Trophoblast cell (in vitro differentiated cells and primary cell): ENCODE measurements around the gene STKLD1. TPM values are rescaled to one million over a fixed set of nuclear protein-coding genes. Genes with fewer than 3 reads are reported as not detected.
"Not testable (repeated sequence)": the region's sequence is repeated elsewhere in the genome, so short reads cannot be mapped to it uniquely, and the experiment has no call there.

ENCODE experiments used
- DNase-seq, 2 donors: peaks; one replicate each; pipeline ENCODE4 v3.0.0-alpha.2; 2016
- H2AFZ ChIP-seq: 2 replicates; pipeline ENCODE4 v1.6.1; 2013; ENCODE audit warnings: low read length, moderate library complexity, mild to moderate bottlenecking; ENCODE audit not compliant: insufficient read depth, poor library complexity
- H2AK5ac ChIP-seq: 2 replicates; pipeline ENCODE4 v1.6.1; 2013; ENCODE audit warnings: mild to moderate bottlenecking, low read length
- H2BK120ac ChIP-seq: 2 replicates; pipeline ENCODE4 v1.6.1; 2013; ENCODE audit warnings: low read length, mild to moderate bottlenecking, moderate library complexity; ENCODE audit not compliant: insufficient read depth, poor library complexity
- H2BK12ac ChIP-seq: 2 replicates; pipeline ENCODE4 v1.6.1; 2013; ENCODE audit warnings: mild to moderate bottlenecking, low read length, moderate library complexity
- H2BK5ac ChIP-seq: 2 replicates; pipeline ENCODE4 v1.6.1; 2013; ENCODE audit warnings: low read length, low read depth, moderate library complexity, mild to moderate bottlenecking; ENCODE audit not compliant: poor library complexity
- H3K14ac ChIP-seq: 2 replicates; pipeline ENCODE4 v1.6.1; 2013; ENCODE audit warnings: mild to moderate bottlenecking, low read length
- H3K18ac ChIP-seq: 2 replicates; pipeline ENCODE4 v1.6.1; 2013; ENCODE audit warnings: mild to moderate bottlenecking, low read length
- H3K23ac ChIP-seq: 2 replicates; pipeline ENCODE4 v1.6.1; 2013; ENCODE audit warnings: low read length
- H3K27ac ChIP-seq: 2 replicates; pipeline ENCODE4 v1.5.1; 2013; ENCODE audit warnings: low read depth, mild to moderate bottlenecking, inconsistent platforms, low read length, moderate library complexity
- H3K27me3 ChIP-seq: 2 replicates; pipeline ENCODE4 v1.6.1; 2013; ENCODE audit warnings: inconsistent platforms, mild to moderate bottlenecking, low read length, moderate library complexity; ENCODE audit not compliant: insufficient read depth
- H3K36me3 ChIP-seq, 2 experiments: 1 replicate in 1 of 2; 2 replicates in 1 of 2; pipeline ENCODE4 v1.6.1; 2013; ENCODE audit warnings: low read length in 2 of 2, mild to moderate bottlenecking in 2 of 2, moderate library complexity in 1 of 2; ENCODE audit not compliant: insufficient read depth in 2 of 2, control insufficient read depth in 1 of 2
- H3K4ac ChIP-seq: 2 replicates; pipeline ENCODE4 v1.6.1; 2013; ENCODE audit warnings: low read depth, mild to moderate bottlenecking, low read length, moderate library complexity
- H3K4me1 ChIP-seq, 2 experiments: 1 replicate in 1 of 2; 2 replicates in 1 of 2; pipeline ENCODE4 v1.6.1; 2013; ENCODE audit warnings: low read length in 2 of 2, mild to moderate bottlenecking in 2 of 2, moderate library complexity in 1 of 2; ENCODE audit not compliant: insufficient read depth in 2 of 2, control insufficient read depth in 1 of 2
- H3K4me2 ChIP-seq: 2 replicates; pipeline ENCODE4 v1.6.1; 2013; ENCODE audit warnings: inconsistent platforms, mild to moderate bottlenecking, low read length, moderate library complexity
- H3K4me3 ChIP-seq: 2 replicates; pipeline ENCODE4 v1.5.1; 2013; ENCODE audit warnings: mild to moderate bottlenecking, low read depth, low read length, inconsistent platforms
- H3K79me1 ChIP-seq: one replicate; pipeline ENCODE4 v1.6.1; 2013; ENCODE audit warnings: low read length
- H3K79me2 ChIP-seq: 2 replicates; pipeline ENCODE4 v1.6.1; 2013; ENCODE audit warnings: low read length, mild to moderate bottlenecking; ENCODE audit not compliant: control insufficient read depth, insufficient read depth, poor library complexity
- H3K9ac ChIP-seq: 2 replicates; pipeline ENCODE4 v1.6.1; 2013; ENCODE audit warnings: mild to moderate bottlenecking, low read length
- H3K9me3 ChIP-seq: 2 replicates; pipeline ENCODE4 v1.6.1; 2013; ENCODE audit warnings: low read depth, mild to moderate bottlenecking, control low read depth, inconsistent platforms, low read length; ENCODE audit not compliant: insufficient read depth
- H4K12ac ChIP-seq: 2 replicates; pipeline ENCODE4 v1.6.1; 2013; ENCODE audit warnings: low read depth, mild to moderate bottlenecking, low read length, moderate library complexity
- H4K8ac ChIP-seq: 2 replicates; pipeline ENCODE4 v1.6.1; 2013; ENCODE audit warnings: low read depth, mild to moderate bottlenecking, low read length, moderate library complexity
- H4K91ac ChIP-seq: one replicate; pipeline ENCODE4 v1.6.1; 2013; ENCODE audit warnings: low read depth, mild to moderate bottlenecking, low read length, moderate library complexity
- WGBS: extraction: QIAGEN DNeasy Blood & Tissue Kit; methylation state at CpG from one replicate; pipeline ENCODE4 v1.1.7; 2013; ENCODE audit warnings: missing lambda C conversion rate; ENCODE audit not compliant: insufficient read length, insufficient coverage; ENCODE audit errors: extremely low coverage; 5-methylcytosine and 5-hydroxymethylcytosine counted together
- polyA plus RNA-seq: library from polyadenylated mRNA; stranded (reverse); fragments of 200-250 nt; gene quantifications from 2 replicates; pipeline ENCODE4 v1.2.3, GENCODE V29; 2013

The STKLD1 gene
- 0.18 and 0.79 TPM in 2 replicates for polyA plus RNA-seq

GRCh38 chr9:133375724-133376654, at the start of gene STKLD1, which contains the start of gene SURF4:
Gene STKLD1, plus strand, starts transcription at chr9:133376366. Its CDS starts 108 bp downstream, at chr9:133376474.
Gene SURF4, minus strand, starts transcription at chr9:133376060. Its CDS starts 91 bp downstream, at chr9:133375969.
- peaks cover 17% of the 10 kb centered on the region for H3K79me1 ChIP-seq
- H3K27ac ChIP-seq: peak within 1 kb of the TSS; percentile 96
- no CpG with 5 or more reads among the region's 120 CpGs for WGBS
- peaks cover 2 to 5% of the 10 kb centered on the region in 2 experiments for H3K4me1 ChIP-seq
- peak within 1 kb of the TSS; percentile 99 for H3K14ac ChIP-seq
- DNase-seq: peak; percentile 96 to 98
- peak within 1 kb of the TSS; percentile 97 for H3K4me3 ChIP-seq
- H4K12ac ChIP-seq: peak within 1 kb of the TSS; percentile 87
- H3K4me2 ChIP-seq: peak within 1 kb of the TSS; percentile 84
- H2AFZ ChIP-seq: peak within 1 kb of the TSS; percentile 98
- peak within 1 kb of the TSS; percentile 37 for H3K23ac ChIP-seq
- H2BK12ac ChIP-seq: no peak within 1 kb of the TSS
- H2BK5ac ChIP-seq: peak within 1 kb of the TSS; percentile 96
- H3K9me3 ChIP-seq: peaks cover 3% of the 10 kb centered on the region
- H3K9ac ChIP-seq: peak within 1 kb of the TSS; percentile 99
- H4K91ac ChIP-seq: peak within 1 kb of the TSS; percentile 99
- H4K8ac ChIP-seq: peak within 1 kb of the TSS; percentile 98
- H3K79me2 ChIP-seq: peaks cover 26% of the 10 kb centered on the region
- H3K36me3 ChIP-seq: peaks cover 21 to 22% of the 10 kb centered on the region in 2 experiments
- peak within 1 kb of the TSS; percentile 100 for H3K4ac ChIP-seq
- peak within 1 kb of the TSS; percentile 98 for H2BK120ac ChIP-seq
- peak within 1 kb of the TSS; percentile 99 for H3K18ac ChIP-seq
- peak within 1 kb of the TSS; percentile 92 for H2AK5ac ChIP-seq
- H3K27me3 ChIP-seq: no peaks in the 10 kb centered on the region

- H3K79me2 ChIP-seq, H3K4ac ChIP-seq, H3K27me3 ChIP-seq, H2BK5ac ChIP-seq, H4K12ac ChIP-seq, H2AFZ ChIP-seq, H2BK120ac ChIP-seq, H3K14ac ChIP-seq, H3K4me3 ChIP-seq, H4K91ac ChIP-seq, H3K4me1 ChIP-seq, H2BK12ac ChIP-seq, H2AK5ac ChIP-seq, DNase-seq, H3K27ac ChIP-seq, H4K8ac ChIP-seq, H3K9ac ChIP-seq, H3K79me1 ChIP-seq, H3K23ac ChIP-seq, H3K18ac ChIP-seq, H3K4me2 ChIP-seq: not testable (repeated sequence)
- Histone ChIP-seq H3K36me3 (peaks cover 11 to 14% of the 10 kb centered on the region in 2 experiments), H3K9me3 (peaks cover 16% of the 10 kb centered on the region)
- WGBS: no CpG with 5 or more reads among the region's 6 CpGs
Measured at GRCh38 chr9:133327021-133327420, 49.1 kb upstream of the STKLD1 start.

GRCh38 chr9:133327834-133328484, 48.2 kb upstream of the STKLD1 start:
- no peak for DNase-seq
- Histone ChIP-seq H3K14ac (no peak overlapping the region), H4K8ac (no peak overlapping the region), H4K12ac (no peak overlapping the region), H4K91ac (no peak overlapping the region), H2AK5ac (no peak overlapping the region), H3K4me2 (no peak overlapping the region), H3K18ac (no peak overlapping the region), H3K23ac (no peak overlapping the region), H3K79me1 (no peaks in the 10 kb centered on the region), H3K27ac (no peak overlapping the region), H2BK12ac (no peak overlapping the region), H3K9me3 (peaks cover 11% of the 10 kb centered on the region), H3K4me3 (no peak overlapping the region), H3K79me2 (no peaks in the 10 kb centered on the region), H2BK120ac (no peak overlapping the region), H3K4me1 (no peaks in the 10 kb centered on the region), H2BK5ac (no peak overlapping the region), H3K27me3 (no peaks in the 10 kb centered on the region), H3K36me3 (peaks cover 20 to 23% of the 10 kb centered on the region in 2 experiments), H3K9ac (no peak overlapping the region), H2AFZ (no peak overlapping the region), H3K4ac (no peak overlapping the region)
- WGBS: no CpG with 5 or more reads among the region's 10 CpGs

- H3K4me1 ChIP-seq, H2BK12ac ChIP-seq, H4K8ac ChIP-seq: not testable (repeated sequence)
Measured at GRCh38 chr9:133329306-133330156, 46.6 kb upstream of the STKLD1 start.

More at GRCh38 chr9:133329306-133330156, 46.6 kb upstream of the STKLD1 start:
- H3K23ac ChIP-seq, H3K27me3 ChIP-seq, H4K12ac ChIP-seq, H3K9ac ChIP-seq, H2BK120ac ChIP-seq, H2BK5ac ChIP-seq, H3K79me2 ChIP-seq, H4K91ac ChIP-seq, H2AFZ ChIP-seq, H3K79me1 ChIP-seq, H2AK5ac ChIP-seq, H3K14ac ChIP-seq, H3K18ac ChIP-seq, H3K27ac ChIP-seq, H3K9me3 ChIP-seq, H3K4me3 ChIP-seq, H3K4me2 ChIP-seq, H3K4ac ChIP-seq: not testable (repeated sequence)
- no CpG with 5 or more reads among the region's 21 CpGs for WGBS
- DNase-seq: peak in 1 of 2 donors; percentile 63
- H3K36me3 ChIP-seq: peaks cover 34 to 39% of the 10 kb centered on the region in 2 experiments
